AG04449 (cell line): ENCODE results near the gene ULBP2.
"Not testable (repeated sequence)": the region's sequence is repeated elsewhere in the genome, so short reads cannot be mapped to it uniquely, and the experiment has no call there.

Source experiments
- CTCF ChIA-PET: fragments of 350-600 bp; formaldehyde crosslinking; extraction: SDS; loops from one replicate; lab custom pipeline; 2021; ENCODE audit warnings: antibody characterized with exemption; lab: Yijun Ruan, JAX
- POLR2A ChIA-PET: fragments of 400-600, 350-600 bp; formaldehyde crosslinking; extraction: SDS; loops from one replicate; lab custom pipeline; 2020; ENCODE audit warnings: antibody characterized with exemption, inconsistent platforms; lab: Yijun Ruan, JAX
- DNase-seq: peaks from one replicate; pipeline ENCODE4 v3.0.0-alpha.2; 2010; ENCODE audit warnings: low read depth, low spot score
- H3K4me3 ChIP-seq: 2 replicates; pipeline ENCODE4 v1.5.1; 2011; ENCODE audit warnings: low read depth, mild to moderate bottlenecking, control low read depth, low read length
- TF ChIP-seq, protein P1 (sequence below): IDR thresholded peaks from one replicate; pipeline ENCODE4 v1.5.1; 2011; ENCODE audit warnings: mild to moderate bottlenecking, moderate library complexity, low read length, control low read depth, inconsistent platforms; ENCODE audit not compliant: insufficient read depth; ENCODE audit errors: missing control alignments

The ULBP2 gene

DNA sequence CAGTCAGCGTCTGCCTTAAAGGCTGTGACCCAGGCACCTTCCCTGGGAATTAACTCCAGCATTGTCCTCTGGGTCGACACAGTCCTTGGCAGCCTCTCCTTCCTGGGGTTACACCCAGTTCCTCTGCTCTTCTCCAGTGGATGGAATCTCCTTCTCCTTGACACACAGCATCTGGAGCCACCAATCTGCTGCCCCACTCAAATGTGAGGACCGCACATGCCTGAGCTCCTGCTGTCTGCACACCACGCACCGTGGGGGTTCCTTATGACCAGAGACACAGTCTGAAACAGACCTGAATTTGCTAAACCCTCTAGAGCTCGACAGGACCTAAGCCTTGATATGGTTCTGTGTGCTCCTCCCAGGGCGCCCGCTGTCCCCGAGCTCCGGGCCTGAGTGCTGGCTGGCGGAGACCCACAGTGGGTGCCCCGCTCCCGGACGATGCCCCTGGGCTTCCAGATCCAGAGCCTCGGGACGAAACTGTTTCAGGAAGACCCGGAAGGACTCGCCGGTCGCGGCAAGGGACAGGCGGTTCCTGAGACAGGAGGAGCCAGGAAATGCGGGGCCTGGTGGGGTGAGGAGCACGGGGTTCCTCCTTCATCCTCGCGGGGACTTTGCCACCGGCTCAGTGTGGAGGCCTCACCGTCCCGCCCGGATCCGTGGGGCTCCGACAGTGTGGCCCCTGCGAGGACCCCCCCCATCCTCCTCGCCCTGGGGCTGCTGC is 16.4 kb upstream of the ULBP2 start:
- CTCF ChIA-PET: interaction anchor here (1.0 to 2.6 kb wide), 13 partner anchors 10 to 900 kb away, joined by 3 to 62 read pairs (median 7); partner anchors contain the start of gene LATS1
- H3K4me3 ChIP-seq: peak overlapping the region; percentile 57
- POLR2A ChIA-PET: no interaction called here
- TF ChIP-seq, protein P1, sequence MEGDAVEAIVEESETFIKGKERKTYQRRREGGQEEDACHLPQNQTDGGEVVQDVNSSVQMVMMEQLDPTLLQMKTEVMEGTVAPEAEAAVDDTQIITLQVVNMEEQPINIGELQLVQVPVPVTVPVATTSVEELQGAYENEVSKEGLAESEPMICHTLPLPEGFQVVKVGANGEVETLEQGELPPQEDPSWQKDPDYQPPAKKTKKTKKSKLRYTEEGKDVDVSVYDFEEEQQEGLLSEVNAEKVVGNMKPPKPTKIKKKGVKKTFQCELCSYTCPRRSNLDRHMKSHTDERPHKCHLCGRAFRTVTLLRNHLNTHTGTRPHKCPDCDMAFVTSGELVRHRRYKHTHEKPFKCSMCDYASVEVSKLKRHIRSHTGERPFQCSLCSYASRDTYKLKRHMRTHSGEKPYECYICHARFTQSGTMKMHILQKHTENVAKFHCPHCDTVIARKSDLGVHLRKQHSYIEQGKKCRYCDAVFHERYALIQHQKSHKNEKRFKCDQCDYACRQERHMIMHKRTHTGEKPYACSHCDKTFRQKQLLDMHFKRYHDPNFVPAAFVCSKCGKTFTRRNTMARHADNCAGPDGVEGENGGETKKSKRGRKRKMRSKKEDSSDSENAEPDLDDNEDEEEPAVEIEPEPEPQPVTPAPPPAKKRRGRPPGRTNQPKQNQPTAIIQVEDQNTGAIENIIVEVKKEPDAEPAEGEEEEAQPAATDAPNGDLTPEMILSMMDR: no peak
- DNase-seq: no peak

DNA sequence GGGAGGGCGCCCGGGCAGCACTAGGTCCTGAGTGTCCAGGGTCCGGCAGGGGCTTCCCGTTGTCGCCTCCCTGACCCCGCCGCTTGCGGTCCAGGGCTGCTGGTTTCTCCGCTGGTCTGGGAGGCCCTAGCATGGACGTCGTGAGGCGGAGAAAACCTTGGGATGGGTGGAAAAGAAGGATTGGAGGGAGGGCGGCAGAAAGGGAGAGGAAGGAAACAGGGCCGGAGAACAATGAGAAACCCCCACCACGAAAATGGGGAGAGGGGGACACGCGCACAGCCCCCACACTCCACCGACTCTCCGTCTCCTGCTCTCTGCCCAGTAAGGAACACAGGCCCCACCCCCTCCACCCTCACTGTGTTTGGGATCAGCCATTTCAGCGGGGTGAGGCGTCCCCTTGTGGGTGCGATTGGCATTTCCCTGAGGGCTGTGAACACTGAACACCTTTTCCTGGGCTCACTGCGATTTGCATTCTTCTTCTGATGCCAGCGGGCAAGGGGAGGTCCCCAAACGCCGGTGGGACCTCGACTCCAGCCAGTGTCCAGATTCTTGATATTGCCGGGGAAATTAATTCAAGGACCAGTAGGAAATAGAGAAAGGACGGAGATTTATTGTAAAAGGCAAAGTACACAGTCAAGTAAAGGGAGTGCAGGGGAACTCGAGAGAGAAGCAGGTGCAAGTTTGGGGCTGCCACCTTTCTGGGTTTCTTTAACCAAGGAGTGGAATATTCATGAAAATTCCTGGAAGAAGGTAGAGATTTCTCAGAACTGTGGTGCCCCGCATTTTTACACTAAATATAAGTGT is 15.6 kb upstream of the ULBP2 start:
- H3K4me3 ChIP-seq: peak overlapping the region; percentile 57
- ChIA-PET CTCF (interaction anchor here (0.6 to 2.6 kb wide), 15 partner anchors 15 to 899 kb away, joined by 3 to 62 read pairs (median 5); partner anchors contain the start of gene LATS1), POLR2A (no interaction called here)
- TF ChIP-seq, protein P1: peak; percentile 93
- no peak for DNase-seq

DNA sequence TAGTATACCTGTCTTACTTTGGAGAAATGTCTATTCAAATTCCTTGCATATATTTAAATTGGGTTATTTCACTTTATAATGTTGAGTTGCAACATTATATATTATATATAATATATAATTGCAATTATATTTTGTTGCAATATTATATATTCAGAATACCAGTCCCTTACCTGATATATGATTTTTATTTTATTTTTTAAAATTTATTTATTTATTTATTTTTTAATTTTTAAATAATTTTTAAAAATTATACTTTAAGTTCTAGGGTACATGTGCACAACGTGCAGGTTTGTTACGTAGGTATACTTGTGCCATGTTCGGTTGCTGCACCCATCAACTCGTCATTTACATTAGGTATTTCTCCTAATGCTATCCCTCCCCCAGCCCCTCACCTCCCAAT is 14.8 kb upstream of the ULBP2 start:
- DNase-seq, POLR2A ChIA-PET, H3K4me3 ChIP-seq: not testable (repeated sequence)
- CTCF ChIA-PET: interaction anchor here (0.6 to 1.3 kb wide), 7 partner anchors 14 to 259 kb away, joined by 3 to 13 read pairs (median 4); no protein-coding TSS in a partner anchor

DNA sequence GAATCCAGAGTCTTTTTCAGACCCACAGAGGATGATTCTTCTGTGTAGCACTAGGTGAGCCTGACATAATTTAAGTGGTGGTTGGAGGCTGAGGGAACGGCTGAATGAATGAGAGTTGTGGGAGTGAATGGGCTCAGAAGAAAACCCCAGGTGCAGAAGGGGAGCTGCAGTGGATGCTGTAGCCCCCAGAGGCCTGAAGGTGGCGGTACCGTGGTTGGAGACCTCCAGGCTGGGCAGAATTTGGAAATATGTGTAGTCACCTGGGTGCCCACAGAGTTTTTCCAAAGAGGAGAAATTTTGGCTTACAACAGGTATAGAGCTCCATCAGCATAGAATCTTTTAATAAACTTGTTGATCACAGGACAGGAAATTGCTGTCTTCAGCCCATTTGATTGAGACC is 12.4 kb upstream of the ULBP2 start:
- CTCF ChIA-PET: interaction anchor here (1.0 to 1.8 kb wide), 4 partner anchors 88 to 107 kb away, joined by 3 to 10 read pairs (median 4); no protein-coding TSS in a partner anchor
- H3K4me3 ChIP-seq: no peak overlapping the region
- no peak for DNase-seq
- POLR2A ChIA-PET: no interaction called here
- TF ChIP-seq, protein P1: peak; percentile 47

DNA sequence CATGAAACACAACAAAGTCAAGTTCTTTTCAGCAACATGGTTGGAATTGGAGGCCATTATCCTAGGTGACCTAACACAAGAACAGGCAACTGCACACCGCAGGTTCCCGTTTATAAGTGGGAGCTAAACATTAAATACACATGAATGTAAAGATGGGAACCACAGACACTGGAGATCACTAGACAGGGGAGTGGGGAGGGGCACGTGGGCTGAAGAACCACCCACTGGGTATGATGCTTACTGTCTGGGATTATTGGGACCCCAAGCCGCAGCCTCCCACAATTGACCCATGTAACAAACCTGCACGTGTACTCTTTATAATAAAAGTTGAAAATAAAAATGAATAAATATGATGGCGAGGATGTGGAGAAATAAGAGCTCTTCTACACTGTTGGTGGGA is 10.3 kb upstream of the ULBP2 start:
- H3K4me3 ChIP-seq: no peak overlapping the region
- TF ChIP-seq, protein P1: no peak
- CTCF ChIA-PET: interaction anchor here (3.0 kb wide), 1 partner anchor 86 kb away, joined by 14 read pairs; no protein-coding TSS in a partner anchor
- DNase-seq: no peak
- POLR2A ChIA-PET: no interaction called here

DNA sequence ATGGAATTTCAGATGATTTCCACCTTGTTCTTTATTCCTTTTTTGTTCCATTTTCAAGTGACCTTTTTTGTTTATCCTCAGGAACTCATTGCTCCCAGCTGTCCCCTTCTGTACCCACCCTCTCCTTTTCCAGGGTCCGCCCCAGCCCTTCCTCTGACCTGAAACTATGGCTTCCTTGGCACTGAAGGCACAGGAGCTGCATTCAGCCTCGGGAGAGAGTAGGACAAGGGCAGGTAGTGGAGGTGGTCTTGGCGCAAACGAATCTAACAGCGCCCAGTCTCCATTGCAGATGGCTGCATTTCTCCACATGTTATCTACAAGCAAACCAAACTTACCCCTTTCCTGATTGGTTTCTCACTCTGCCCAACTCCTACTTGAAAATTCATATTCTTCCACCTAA is 8.8 kb upstream of the ULBP2 start:
- no peak for DNase-seq
- ChIA-PET CTCF (interaction anchor here (0.6 to 3.0 kb wide), 2 partner anchors 77 to 84 kb away, joined by 3 to 14 read pairs; no protein-coding TSS in a partner anchor), POLR2A (no interaction called here)
- TF ChIP-seq, protein P1: no peak
- no peak overlapping the region for H3K4me3 ChIP-seq
